H9 (cell line): ENCODE results near the gene CDIPT. TPM values are rescaled to one million over a fixed set of nuclear protein-coding genes. Genes with fewer than 3 reads are reported as not detected.

Experiments used
- DNase-seq: peaks from one replicate; pipeline ENCODE4 v3.0.0-alpha.2; 2017
- H2AFZ ChIP-seq: one replicate; pipeline ENCODE4 v1.6.1; 2013; ENCODE audit warnings: mild to moderate bottlenecking, low read length, control low read depth, moderate library complexity
- H2AK5ac ChIP-seq: 2 replicates; pipeline ENCODE4 v1.6.1; 2013; ENCODE audit warnings: low read length, control low read depth, mixed read lengths; ENCODE audit not compliant: insufficient read length
- H2BK120ac ChIP-seq: one replicate; pipeline ENCODE4 v1.6.1; 2013; ENCODE audit warnings: low read depth, mild to moderate bottlenecking, low read length, control low read depth, inconsistent platforms; ENCODE audit not compliant: poor library complexity, severe bottlenecking
- H2BK12ac ChIP-seq: 2 replicates; pipeline ENCODE4 v1.6.1; 2013; ENCODE audit warnings: low read length, control low read depth, mixed read lengths, low read depth; ENCODE audit not compliant: insufficient read length
- H2BK15ac ChIP-seq: 2 replicates; pipeline ENCODE4 v1.6.1; 2013; ENCODE audit warnings: low read depth, low read length, control low read depth
- H2BK20ac ChIP-seq: one replicate; pipeline ENCODE4 v1.6.1; 2013; ENCODE audit warnings: low read depth, mild to moderate bottlenecking, low read length, control low read depth, inconsistent platforms; ENCODE audit not compliant: poor library complexity, severe bottlenecking
- H2BK5ac ChIP-seq: 2 replicates; pipeline ENCODE4 v1.6.1; 2013; ENCODE audit warnings: low read length, control low read depth, mixed read lengths; ENCODE audit not compliant: insufficient read length
- H3K14ac ChIP-seq: 2 replicates; pipeline ENCODE4 v1.6.1; 2013; ENCODE audit warnings: low read length, control low read depth; ENCODE audit not compliant: insufficient read depth
- H3K18ac ChIP-seq: 2 replicates; pipeline ENCODE4 v1.6.1; 2013; ENCODE audit warnings: low read depth, mild to moderate bottlenecking, mixed read lengths, low read length, control low read depth; ENCODE audit not compliant: insufficient read length
- H3K23ac ChIP-seq: 2 replicates; pipeline ENCODE4 v1.6.1; 2013; ENCODE audit warnings: low read length, control low read depth, mixed read lengths, low read depth; ENCODE audit not compliant: insufficient read length
- H3K23me2 ChIP-seq: 2 replicates; pipeline ENCODE4 v1.6.1; 2013; ENCODE audit warnings: low read depth, mild to moderate bottlenecking, mixed read lengths, low read length, control low read depth; ENCODE audit not compliant: insufficient read length, poor library complexity, severe bottlenecking
- H3K27ac ChIP-seq: 2 replicates; pipeline ENCODE4 v1.5.1; 2013; ENCODE audit warnings: low read length, control low read depth, mixed read lengths, low read depth; ENCODE audit not compliant: insufficient read length
- H3K27me3 ChIP-seq: 2 replicates; pipeline ENCODE4 v1.6.1; 2013; ENCODE audit warnings: low read length, control low read depth, inconsistent platforms; ENCODE audit not compliant: insufficient read depth
- H3K4ac ChIP-seq: 2 replicates; pipeline ENCODE4 v1.6.1; 2013; ENCODE audit warnings: low read depth, mild to moderate bottlenecking, control low read depth, inconsistent platforms, low read length, moderate library complexity
- H3K4me1 ChIP-seq: 2 replicates; pipeline ENCODE4 v1.6.1; 2013; ENCODE audit warnings: low read length, control low read depth, inconsistent platforms; ENCODE audit not compliant: insufficient read depth
- H3K4me2 ChIP-seq: 2 replicates; pipeline ENCODE4 v1.6.1; 2013; ENCODE audit warnings: low read length, control low read depth, mixed read lengths; ENCODE audit not compliant: insufficient read length, insufficient read depth
- H3K56ac ChIP-seq: 2 replicates; pipeline ENCODE4 v1.6.1; 2013; ENCODE audit warnings: low read depth, mild to moderate bottlenecking, mixed read lengths, low read length, control low read depth; ENCODE audit not compliant: insufficient read length
- H3K79me1 ChIP-seq: 2 replicates; pipeline ENCODE4 v1.6.1; 2013; ENCODE audit warnings: low read depth, mild to moderate bottlenecking, moderate library complexity, low read length, control low read depth, inconsistent platforms; ENCODE audit not compliant: insufficient read depth, poor library complexity, severe bottlenecking
- H3K79me2 ChIP-seq: 2 replicates; pipeline ENCODE4 v1.6.1; 2013; ENCODE audit warnings: low read length, control low read depth, inconsistent platforms; ENCODE audit not compliant: insufficient read depth
- H3K9ac ChIP-seq: 2 replicates; pipeline ENCODE4 v1.6.1; 2013; ENCODE audit warnings: low read length, control low read depth, mixed read lengths; ENCODE audit not compliant: insufficient read length; ENCODE audit errors: extremely low read depth
- H3K9me3 ChIP-seq: one replicate; pipeline ENCODE4 v1.6.1; 2013; ENCODE audit warnings: low read depth, low read length, inconsistent platforms; ENCODE audit not compliant: control insufficient read depth
- H3T11ph ChIP-seq: one replicate; pipeline ENCODE4 v1.6.1; 2013; ENCODE audit warnings: mild to moderate bottlenecking, low read length, control low read depth, inconsistent platforms
- H4K20me1 ChIP-seq: one replicate; pipeline ENCODE4 v1.6.1; 2013; ENCODE audit not compliant: control insufficient read depth, insufficient read length, insufficient read depth
- H4K5ac ChIP-seq: 2 replicates; pipeline ENCODE4 v1.6.1; 2013; ENCODE audit warnings: low read depth, mild to moderate bottlenecking, mixed read lengths, low read length, control low read depth; ENCODE audit not compliant: insufficient read length
- H4K8ac ChIP-seq: replicated peaks from 2 replicates; pipeline ENCODE4 v1.6.1; 2013; ENCODE audit warnings: low read length, control low read depth, mixed read lengths, low read depth; ENCODE audit not compliant: insufficient read length
- H4K91ac ChIP-seq: 2 replicates; pipeline ENCODE4 v1.6.1; 2013; ENCODE audit warnings: low read depth, mild to moderate bottlenecking, moderate library complexity, mixed read lengths, low read length, control low read depth; ENCODE audit not compliant: insufficient read length
- H3K27ac Mint-ChIP-seq, 3 experiments: 2 replicates in 2 of 3; 3 replicates in 1 of 3; pipeline ENCODE4 v1.8.0; 2020 to 2021; ENCODE audit warnings: mixed read lengths in 3 of 3, mild to moderate bottlenecking in 1 of 3, moderate library complexity in 1 of 3
- H3K27me3 Mint-ChIP-seq: 2 replicates; pipeline ENCODE4 v1.8.0; 2021; ENCODE audit warnings: low read depth, mild to moderate bottlenecking, moderate library complexity, mixed read lengths
- H3K36me3 Mint-ChIP-seq, 3 experiments: 2 replicates in 2 of 3; 3 replicates in 1 of 3; pipeline ENCODE4 v1.8.0; 2020 to 2021; ENCODE audit warnings: low read depth in 3 of 3, mixed read lengths in 3 of 3; ENCODE audit not compliant: insufficient read depth in 1 of 3
- H3K4me1 Mint-ChIP-seq, 2 experiments: 2 replicates each; pipeline ENCODE4 v1.8.0; 2020; ENCODE audit warnings: mixed read lengths in 2 of 2
- H3K4me3 Mint-ChIP-seq, 2 experiments: 2 replicates in 1 of 2; 3 replicates in 1 of 2; pipeline ENCODE4 v1.8.0; 2020 to 2021; ENCODE audit warnings: mild to moderate bottlenecking in 2 of 2, mixed read lengths in 2 of 2, moderate library complexity in 1 of 2
- H3K9me3 Mint-ChIP-seq, 2 experiments: 2 replicates in 1 of 2; 3 replicates in 1 of 2; pipeline ENCODE4 v1.8.0; 2020; ENCODE audit warnings: mild to moderate bottlenecking in 2 of 2, mixed read lengths in 2 of 2, moderate library complexity in 1 of 2
- CTCF ChIP-seq: fragments of 200-600 bp; sonication (generic); conservative IDR thresholded peaks from 3 replicates; pipeline ENCODE4 v1.8.0; 2021; ENCODE audit warnings: antibody characterized with exemption, mild to moderate bottlenecking
- WGBS: extraction: QIAGEN DNeasy Blood & Tissue Kit; methylation state at CpG from one replicate; pipeline ENCODE4 v1.1.7; 2013; ENCODE audit warnings: missing lambda C conversion rate, low lambda C conversion rate, mixed read lengths; ENCODE audit not compliant: insufficient read length; ENCODE audit errors: extremely low coverage; 5-methylcytosine and 5-hydroxymethylcytosine counted together
- total RNA-seq: library from RNA; stranded (reverse); gene quantifications from 2 replicates; pipeline ENCODE4 v1.2.1, GENCODE V29; 2021

CDIPT gene
- total RNA-seq, 1 experiment from 2014 or later: 70.6 TPM

- Histone ChIP-seq H2AFZ (no peak overlapping the region), H3K79me1 (no peaks in the 10 kb centered on the region), H3K9me3 (no peaks in the 10 kb centered on the region), H3K4me1 (peaks cover 6% of the 10 kb centered on the region; the same call in 1 of the 2 replicates), H3K79me2 (no peaks in the 10 kb centered on the region; the same call in 1 of the 2 replicates), H3K14ac (no peak overlapping the region), H3K27me3 (no peaks in the 10 kb centered on the region), H4K20me1 (no peaks in the 10 kb centered on the region), H4K8ac (no peak overlapping the region), H4K5ac (no peak overlapping the region), H2BK20ac (no peak overlapping the region), H3K18ac (no peak overlapping the region), H3K4me2 (peak overlapping the region; percentile 59), H3K56ac (no peak overlapping the region), H3K23ac (no peak overlapping the region), H2BK5ac (no peak overlapping the region), H4K91ac (no peak overlapping the region), H2BK15ac (no peak overlapping the region), H2BK120ac (no peak overlapping the region), H2BK12ac (no peak overlapping the region), H3K23me2 (peaks cover 35% of the 10 kb centered on the region), H2AK5ac (no peak overlapping the region), H3K4ac (no peak overlapping the region), H3T11ph (no peak overlapping the region), H3K27ac (no peak overlapping the region), H3K9ac (no peak overlapping the region)
- Mint-ChIP-seq H3K27ac (peak overlapping the region; percentile 59 to 97 (median 76)), H3K27me3 (no peaks in the 10 kb centered on the region; the same call in none of the 2 replicates), H3K9me3 (no peaks in the 10 kb centered on the region; a peak in 1 of 5 replicates), H3K36me3 (peaks cover 21 to 34% (median 23%) of the 10 kb centered on the region in 3 experiments), H3K4me3 (peak overlapping the region; percentile 93 to 96), H3K4me1 (peaks cover 56 to 70% of the 10 kb centered on the region in 2 experiments)
- DNase-seq: no peak
- no peak for TF ChIP-seq CTCF
- no CpG with 5 or more reads among the region's 5 CpGs for WGBS
These were observed 48.4 kb downstream of the CDIPT start for GRCh38 chr16:29814592-29814991.
